SU-DHL-6 (cell line): ENCODE data around the gene GARIN5B.

Experiments
- EZH2phosphoT487 ChIP-seq: fragments of 200-600 bp; sonication (generic), shearing (Covaris generic); conservative IDR thresholded peaks from 2 replicates; pipeline ENCODE4 v1.6.1; 2018; ENCODE audit warnings: mild to moderate bottlenecking, antibody characterized with exemption, low read length, moderate library complexity, mixed read lengths
- TF ChIP-seq, protein P1 (sequence below): fragments of 200-600 bp; sonication (generic); IDR thresholded peaks from one replicate; pipeline ENCODE4 v1.5.1; 2017; ENCODE audit warnings: antibody characterized with exemption, mild to moderate bottlenecking, low read length, moderate library complexity; ENCODE audit not compliant: insufficient read depth, poor library complexity, severe bottlenecking

DNA sequence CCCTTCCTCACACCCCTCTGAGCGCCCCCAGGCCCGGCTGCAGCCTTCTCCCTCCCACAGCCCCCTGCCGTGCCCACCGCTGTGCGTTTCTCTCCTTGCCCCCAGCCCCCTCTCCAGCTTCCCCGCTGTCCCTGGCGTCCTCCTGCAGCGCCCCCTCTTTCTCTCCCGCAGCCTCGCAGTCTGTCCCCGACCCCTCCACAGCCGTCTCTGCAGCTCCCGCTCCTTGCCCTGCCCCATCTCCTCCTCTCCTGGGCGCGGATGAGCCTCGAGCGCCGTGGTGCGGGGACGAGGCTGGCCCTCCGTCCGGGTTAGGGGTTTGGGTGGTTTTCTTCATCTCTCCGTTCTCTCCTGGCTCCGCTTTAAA is 22.3 kb downstream of the GARIN5B start:
- TF ChIP-seq, protein P1, sequence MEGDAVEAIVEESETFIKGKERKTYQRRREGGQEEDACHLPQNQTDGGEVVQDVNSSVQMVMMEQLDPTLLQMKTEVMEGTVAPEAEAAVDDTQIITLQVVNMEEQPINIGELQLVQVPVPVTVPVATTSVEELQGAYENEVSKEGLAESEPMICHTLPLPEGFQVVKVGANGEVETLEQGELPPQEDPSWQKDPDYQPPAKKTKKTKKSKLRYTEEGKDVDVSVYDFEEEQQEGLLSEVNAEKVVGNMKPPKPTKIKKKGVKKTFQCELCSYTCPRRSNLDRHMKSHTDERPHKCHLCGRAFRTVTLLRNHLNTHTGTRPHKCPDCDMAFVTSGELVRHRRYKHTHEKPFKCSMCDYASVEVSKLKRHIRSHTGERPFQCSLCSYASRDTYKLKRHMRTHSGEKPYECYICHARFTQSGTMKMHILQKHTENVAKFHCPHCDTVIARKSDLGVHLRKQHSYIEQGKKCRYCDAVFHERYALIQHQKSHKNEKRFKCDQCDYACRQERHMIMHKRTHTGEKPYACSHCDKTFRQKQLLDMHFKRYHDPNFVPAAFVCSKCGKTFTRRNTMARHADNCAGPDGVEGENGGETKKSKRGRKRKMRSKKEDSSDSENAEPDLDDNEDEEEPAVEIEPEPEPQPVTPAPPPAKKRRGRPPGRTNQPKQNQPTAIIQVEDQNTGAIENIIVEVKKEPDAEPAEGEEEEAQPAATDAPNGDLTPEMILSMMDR, result peak; percentile 32
- no peak for TF ChIP-seq EZH2phosphoT487
